GM21786 (cell line): ENCODE results near the gene SORL1.

Experiments used
- ATAC-seq: cut with Tn5 transposase; IDR thresholded peaks from one replicate; pipeline ENCODE4 v1.9.1; 2021; ENCODE audit not compliant: unreplicated experiment

The SORL1 gene

GRCh38 chr11:121524233-121524631 lies 72.1 kb downstream of the SORL1 start:
- ATAC-seq, result no peak

GRCh38 chr11:121525376-121525775 lies 73.3 kb downstream of the SORL1 start:
- ATAC-seq, result no peak

- ATAC-seq, result no peak
Measured at GRCh38 chr11:121530257-121530656, 78.1 kb downstream of the SORL1 start.

- no peak for ATAC-seq
Measured at GRCh38 chr11:121533601-121534000, 81.5 kb downstream of the SORL1 start.

- ATAC-seq, result no peak
Measured at GRCh38 chr11:121534131-121535093, 82.3 kb downstream of the SORL1 start.

GRCh38 chr11:121535129-121535796 lies 83.1 kb downstream of the SORL1 start:
- no peak for ATAC-seq

GRCh38 chr11:121536126-121536525 lies 84.0 kb downstream of the SORL1 start:
- ATAC-seq, result no peak

GRCh38 chr11:121538054-121538453 lies 85.9 kb downstream of the SORL1 start:
- ATAC-seq, result peak; percentile 82

- ATAC-seq, result no peak
Measured at GRCh38 chr11:121539000-121539399, 86.9 kb downstream of the SORL1 start.

- no peak for ATAC-seq
Measured at GRCh38 chr11:121540627-121541026, 88.5 kb downstream of the SORL1 start.

GRCh38 chr11:121543836-121544380 lies 91.8 kb downstream of the SORL1 start:
- ATAC-seq, result no peak

- no peak for ATAC-seq
Measured at GRCh38 chr11:121544956-121545355, 92.8 kb downstream of the SORL1 start.

GRCh38 chr11:121547574-121547973 lies 95.5 kb downstream of the SORL1 start:
- ATAC-seq, result no peak

GRCh38 chr11:121550247-121551030 lies 98.3 kb downstream of the SORL1 start:
- no peak for ATAC-seq

- ATAC-seq, result no peak
Measured at GRCh38 chr11:121551463-121551862, 99.3 kb downstream of the SORL1 start.

GRCh38 chr11:121552154-121552553 lies 100.0 kb downstream of the SORL1 start:
- ATAC-seq, result no peak

- ATAC-seq, result no peak
Measured at GRCh38 chr11:121552644-121553043, 100.5 kb downstream of the SORL1 start.

- no peak for ATAC-seq
Measured at GRCh38 chr11:121553389-121553788, 101.3 kb downstream of the SORL1 start.

GRCh38 chr11:121553806-121554205 lies 101.7 kb downstream of the SORL1 start:
- no peak for ATAC-seq

- no peak for ATAC-seq
Measured at GRCh38 chr11:121554552-121554951, 102.4 kb downstream of the SORL1 start.

- ATAC-seq, result no peak
Measured at GRCh38 chr11:121555121-121555520, 103.0 kb downstream of the SORL1 start.
